Neural progenitor cell (in vitro differentiated cells): ENCODE results near the gene CLDN9.

ENCODE experiments used
- CTCF ChIP-seq: fragments of 200-600 bp; sonication (generic); IDR thresholded peaks from 2 replicates; pipeline ENCODE4 v1.5.1; 2017; ENCODE audit warnings: antibody characterized with exemption, mild to moderate bottlenecking
- EZH2phosphoT487 ChIP-seq: fragments of 200-600 bp; sonication (generic); IDR thresholded peaks from 2 replicates; pipeline ENCODE4 v1.6.1; 2017; ENCODE audit warnings: antibody characterized with exemption

GRCh38 chr16:2973093-2973492 is 39.6 kb upstream of the CLDN9 start:
- TF ChIP-seq CTCF (no peak), EZH2phosphoT487 (no peak)
